ENCODE data around the gene PCP4. TPM values are rescaled to one million over a fixed set of nuclear protein-coding genes. Genes with fewer than 3 reads are reported as not detected.

PCP4 gene
- total and polyA plus RNA-seq, 9 of the 15 experiments (the other 6 are each of a cell fraction or from before 2014, with no cell fraction given) = not detected

DNA sequence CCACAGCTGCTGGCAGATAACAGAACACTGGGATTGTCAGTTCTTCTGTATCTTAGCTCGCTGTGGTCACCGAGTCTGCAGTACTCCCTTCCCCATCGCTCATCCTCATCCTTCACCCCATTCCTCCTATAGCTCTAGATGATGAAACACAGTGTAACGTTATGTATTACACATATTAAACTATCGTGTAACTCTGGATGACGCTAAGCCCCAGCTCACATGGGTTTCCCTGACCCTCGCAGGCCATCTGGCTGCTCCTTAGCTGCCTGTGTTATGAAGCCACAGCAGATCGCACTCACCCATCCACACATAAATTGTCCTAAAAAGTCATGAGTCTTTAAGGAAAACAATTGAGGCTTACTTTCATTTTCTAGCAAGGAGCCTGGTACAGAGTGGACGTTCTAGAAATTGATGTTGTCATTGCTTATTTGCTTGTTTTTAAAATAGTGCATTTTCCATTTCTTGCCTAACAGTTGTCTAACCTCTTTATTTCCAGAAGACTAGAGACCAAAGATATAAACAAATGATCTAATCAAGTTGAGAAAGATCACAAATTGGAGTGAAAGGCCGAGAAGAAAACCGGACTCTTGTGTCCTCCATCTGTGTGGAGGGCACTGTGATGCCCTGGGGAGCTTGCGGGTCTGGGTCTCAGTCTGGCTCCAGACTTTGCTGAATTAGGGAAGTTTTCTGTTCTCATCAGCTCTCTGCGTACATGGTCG is 24.3 kb upstream of the PCP4 start (continued):
- no peak for TF ChIP-seq BRF1 (IDR thresholded peaks at IDR 0.05; ENCODE audit: borderline replicate concordance, extremely low read depth, insufficient read length)
- no peak for TF ChIP-seq RUNX1 (IDR thresholded peaks at IDR 0.05; ENCODE audit: low read depth)
- no peak for TF ChIP-seq SETDB1 (IDR thresholded peaks at IDR 0.05; ENCODE audit: low read length)
- no peak for TF ChIP-seq PTRF (tag; IDR thresholded peaks at IDR 0.05)
- TF ChIP-seq SMAD2 (IDR thresholded peaks at IDR 0.05; ENCODE audit: low read depth, low read length) = no peak
- TF ChIP-seq ZNF79 (CRISPR knock-in tag; IDR thresholded peaks at IDR 0.05; ENCODE audit: low read depth) = peak; percentile 20; the same call in 1 of the 2 replicates
- TF ChIP-seq, protein P1, sequence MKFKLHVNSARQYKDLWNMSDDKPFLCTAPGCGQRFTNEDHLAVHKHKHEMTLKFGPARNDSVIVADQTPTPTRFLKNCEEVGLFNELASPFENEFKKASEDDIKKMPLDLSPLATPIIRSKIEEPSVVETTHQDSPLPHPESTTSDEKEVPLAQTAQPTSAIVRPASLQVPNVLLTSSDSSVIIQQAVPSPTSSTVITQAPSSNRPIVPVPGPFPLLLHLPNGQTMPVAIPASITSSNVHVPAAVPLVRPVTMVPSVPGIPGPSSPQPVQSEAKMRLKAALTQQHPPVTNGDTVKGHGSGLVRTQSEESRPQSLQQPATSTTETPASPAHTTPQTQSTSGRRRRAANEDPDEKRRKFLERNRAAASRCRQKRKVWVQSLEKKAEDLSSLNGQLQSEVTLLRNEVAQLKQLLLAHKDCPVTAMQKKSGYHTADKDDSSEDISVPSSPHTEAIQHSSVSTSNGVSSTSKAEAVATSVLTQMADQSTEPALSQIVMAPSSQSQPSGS (CRISPR knock-in tag; IDR thresholded peaks at IDR 0.05) = no peak
- TF ChIP-seq ZSCAN32 (CRISPR knock-in tag; IDR thresholded peaks at IDR 0.05) = peak; percentile 71; the same call in 1 of the 2 replicates
- TF ChIP-seq KDM2B (CRISPR knock-in tag; IDR thresholded peaks at IDR 0.05) = no peak
- no peak; the same call in 1 of the 2 replicates for TF ChIP-seq EP300 (IDR thresholded peaks at IDR 0.05; ENCODE audit: low read length)
- TF ChIP-seq, protein P2, sequence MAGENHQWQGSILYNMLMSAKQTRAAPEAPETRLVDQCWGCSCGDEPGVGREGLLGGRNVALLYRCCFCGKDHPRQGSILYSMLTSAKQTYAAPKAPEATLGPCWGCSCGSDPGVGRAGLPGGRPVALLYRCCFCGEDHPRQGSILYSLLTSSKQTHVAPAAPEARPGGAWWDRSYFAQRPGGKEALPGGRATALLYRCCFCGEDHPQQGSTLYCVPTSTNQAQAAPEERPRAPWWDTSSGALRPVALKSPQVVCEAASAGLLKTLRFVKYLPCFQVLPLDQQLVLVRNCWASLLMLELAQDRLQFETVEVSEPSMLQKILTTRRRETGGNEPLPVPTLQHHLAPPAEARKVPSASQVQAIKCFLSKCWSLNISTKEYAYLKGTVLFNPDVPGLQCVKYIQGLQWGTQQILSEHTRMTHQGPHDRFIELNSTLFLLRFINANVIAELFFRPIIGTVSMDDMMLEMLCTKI (IDR thresholded peaks at IDR 0.05; ENCODE audit: partially characterized antibody) = no peak
- no peak for TF ChIP-seq ZC3H11A (IDR thresholded peaks at IDR 0.05; ENCODE audit: low read depth, low read length)
- TF ChIP-seq, protein P3, sequence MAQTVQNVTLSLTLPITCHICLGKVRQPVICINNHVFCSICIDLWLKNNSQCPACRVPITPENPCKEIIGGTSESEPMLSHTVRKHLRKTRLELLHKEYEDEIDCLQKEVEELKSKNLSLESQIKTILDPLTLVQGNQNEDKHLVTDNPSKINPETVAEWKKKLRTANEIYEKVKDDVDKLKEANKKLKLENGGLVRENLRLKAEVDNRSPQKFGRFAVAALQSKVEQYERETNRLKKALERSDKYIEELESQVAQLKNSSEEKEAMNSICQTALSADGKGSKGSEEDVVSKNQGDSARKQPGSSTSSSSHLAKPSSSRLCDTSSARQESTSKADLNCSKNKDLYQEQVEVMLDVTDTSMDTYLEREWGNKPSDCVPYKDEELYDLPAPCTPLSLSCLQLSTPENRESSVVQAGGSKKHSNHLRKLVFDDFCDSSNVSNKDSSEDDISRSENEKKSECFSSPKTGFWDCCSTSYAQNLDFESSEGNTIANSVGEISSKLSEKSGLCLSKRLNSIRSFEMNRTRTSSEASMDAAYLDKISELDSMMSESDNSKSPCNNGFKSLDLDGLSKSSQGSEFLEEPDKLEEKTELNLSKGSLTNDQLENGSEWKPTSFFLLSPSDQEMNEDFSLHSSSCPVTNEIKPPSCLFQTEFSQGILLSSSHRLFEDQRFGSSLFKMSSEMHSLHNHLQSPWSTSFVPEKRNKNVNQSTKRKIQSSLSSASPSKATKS (CRISPR knock-in tag; IDR thresholded peaks at IDR 0.05) = no peak
- TF ChIP-seq TBL1XR1 (IDR thresholded peaks at IDR 0.05; ENCODE audit: low read length in 2 of 2) = no peak
- TF ChIP-seq ZNF551 (CRISPR knock-in tag; IDR thresholded peaks at IDR 0.05) = no peak
- TF ChIP-seq, protein P4, sequence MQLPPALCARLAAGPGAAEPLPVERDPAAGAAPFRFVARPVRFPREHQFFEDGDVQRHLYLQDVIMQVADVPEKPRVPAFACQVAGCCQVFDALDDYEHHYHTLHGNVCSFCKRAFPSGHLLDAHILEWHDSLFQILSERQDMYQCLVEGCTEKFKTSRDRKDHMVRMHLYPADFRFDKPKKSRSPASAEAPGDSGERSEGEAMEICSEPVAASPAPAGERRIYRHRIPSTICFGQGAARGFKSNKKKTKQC (CRISPR knock-in tag; IDR thresholded peaks at IDR 0.05) = no peak
- TF ChIP-seq KDM4B (IDR thresholded peaks at IDR 0.05; ENCODE audit: borderline replicate concordance in 2 of 2, low read depth in 1 of 2) = no peak
- no peak for TF ChIP-seq COPS2 (conservative IDR thresholded peaks at IDR 0.05)
- TF ChIP-seq, protein P5, sequence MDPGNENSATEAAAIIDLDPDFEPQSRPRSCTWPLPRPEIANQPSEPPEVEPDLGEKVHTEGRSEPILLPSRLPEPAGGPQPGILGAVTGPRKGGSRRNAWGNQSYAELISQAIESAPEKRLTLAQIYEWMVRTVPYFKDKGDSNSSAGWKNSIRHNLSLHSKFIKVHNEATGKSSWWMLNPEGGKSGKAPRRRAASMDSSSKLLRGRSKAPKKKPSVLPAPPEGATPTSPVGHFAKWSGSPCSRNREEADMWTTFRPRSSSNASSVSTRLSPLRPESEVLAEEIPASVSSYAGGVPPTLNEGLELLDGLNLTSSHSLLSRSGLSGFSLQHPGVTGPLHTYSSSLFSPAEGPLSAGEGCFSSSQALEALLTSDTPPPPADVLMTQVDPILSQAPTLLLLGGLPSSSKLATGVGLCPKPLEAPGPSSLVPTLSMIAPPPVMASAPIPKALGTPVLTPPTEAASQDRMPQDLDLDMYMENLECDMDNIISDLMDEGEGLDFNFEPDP (CRISPR knock-in tag; IDR thresholded peaks at IDR 0.05) = no peak

Measured in K562 (cell line).